ENCODE data around the gene SLC13A1. TPM values are rescaled to one million over a fixed set of nuclear protein-coding genes. Genes with fewer than 3 reads are reported as not detected.

SLC13A1 gene
- total RNA-seq, 1 donor from 2014 or later = not detected

DNA sequence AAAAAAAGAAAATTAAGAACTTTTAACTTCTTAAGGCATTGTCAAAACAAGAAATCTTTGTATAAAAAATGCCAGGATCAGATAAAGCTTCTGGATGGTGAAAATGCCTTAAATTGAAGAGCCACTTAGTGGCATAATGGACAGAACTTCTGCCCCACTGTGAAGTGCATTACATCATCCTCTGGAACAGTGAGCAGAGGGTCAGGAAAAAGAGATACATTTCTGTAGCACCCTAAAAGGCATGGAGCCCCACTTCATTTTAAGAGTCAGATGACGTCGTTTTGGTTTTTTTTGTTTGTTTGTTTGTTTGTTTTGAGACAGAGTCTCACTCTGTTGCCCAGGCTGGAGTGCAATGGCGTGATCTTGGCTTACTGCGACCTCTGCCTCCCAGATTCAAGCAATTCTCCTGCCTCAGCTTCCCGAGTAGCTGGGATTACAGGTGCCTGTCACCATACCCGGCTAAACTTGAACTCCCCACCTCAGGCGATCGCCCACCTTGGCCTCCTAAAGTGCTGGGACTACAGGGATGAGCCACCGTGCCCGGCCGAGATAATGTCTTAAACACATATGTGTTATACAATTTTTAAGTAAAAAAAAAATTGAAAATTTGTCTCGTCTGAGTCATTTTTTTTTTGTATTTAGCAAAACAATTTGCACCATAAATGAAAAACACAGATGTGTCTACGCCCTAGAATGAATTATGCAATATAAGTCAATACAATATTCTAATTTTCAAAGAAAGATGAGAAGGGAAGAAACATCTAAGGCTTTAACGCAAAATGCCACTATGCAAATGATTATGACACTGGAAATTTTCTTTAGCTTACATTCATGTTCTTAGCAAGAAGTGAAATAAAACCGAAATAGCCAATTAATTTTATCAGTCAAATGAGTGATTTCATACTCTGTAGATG, 29.2 kb downstream of the SLC13A1 start:
- DNase-seq (ENCODE audit: low read depth) = no peak
- TF ChIP-seq, protein P1, sequence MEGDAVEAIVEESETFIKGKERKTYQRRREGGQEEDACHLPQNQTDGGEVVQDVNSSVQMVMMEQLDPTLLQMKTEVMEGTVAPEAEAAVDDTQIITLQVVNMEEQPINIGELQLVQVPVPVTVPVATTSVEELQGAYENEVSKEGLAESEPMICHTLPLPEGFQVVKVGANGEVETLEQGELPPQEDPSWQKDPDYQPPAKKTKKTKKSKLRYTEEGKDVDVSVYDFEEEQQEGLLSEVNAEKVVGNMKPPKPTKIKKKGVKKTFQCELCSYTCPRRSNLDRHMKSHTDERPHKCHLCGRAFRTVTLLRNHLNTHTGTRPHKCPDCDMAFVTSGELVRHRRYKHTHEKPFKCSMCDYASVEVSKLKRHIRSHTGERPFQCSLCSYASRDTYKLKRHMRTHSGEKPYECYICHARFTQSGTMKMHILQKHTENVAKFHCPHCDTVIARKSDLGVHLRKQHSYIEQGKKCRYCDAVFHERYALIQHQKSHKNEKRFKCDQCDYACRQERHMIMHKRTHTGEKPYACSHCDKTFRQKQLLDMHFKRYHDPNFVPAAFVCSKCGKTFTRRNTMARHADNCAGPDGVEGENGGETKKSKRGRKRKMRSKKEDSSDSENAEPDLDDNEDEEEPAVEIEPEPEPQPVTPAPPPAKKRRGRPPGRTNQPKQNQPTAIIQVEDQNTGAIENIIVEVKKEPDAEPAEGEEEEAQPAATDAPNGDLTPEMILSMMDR (IDR thresholded peaks at IDR 0.05; ENCODE audit: insufficient read depth, low read length, poor library complexity, severe bottlenecking) = no peak
- Histone ChIP-seq H3K4me3 (ENCODE audit: low read depth, low read length) (no peak overlapping the region), H3K36me3 (ENCODE audit: control insufficient read depth, insufficient read depth, low read length) (no peaks in the 10 kb centered on the region), H3K27me3 (ENCODE audit: control insufficient read depth, insufficient read depth, low read length) (no peaks in the 10 kb centered on the region)

DNA sequence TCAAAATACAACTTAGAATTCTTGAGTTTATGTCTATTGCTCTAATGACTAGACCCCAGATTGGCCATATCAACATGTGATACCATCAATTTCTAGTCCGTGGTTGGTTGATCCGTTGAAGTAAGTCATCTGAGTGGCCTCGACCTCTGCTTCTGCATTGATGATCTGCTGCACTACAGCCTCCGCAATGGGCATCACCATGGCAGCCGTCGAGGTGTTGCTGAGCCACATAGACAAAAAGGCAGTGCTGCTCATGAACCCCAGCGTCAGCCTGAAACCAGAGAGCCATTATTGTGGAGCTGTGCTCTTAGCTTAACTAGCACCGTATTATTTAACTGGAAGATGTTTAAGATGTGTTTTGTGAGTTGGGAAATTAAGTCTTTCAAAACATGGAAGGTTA, 30.7 kb downstream of the SLC13A1 start:
- Histone ChIP-seq H3K27me3 (ENCODE audit: control insufficient read depth, insufficient read depth, low read length) (no peaks in the 10 kb centered on the region), H3K36me3 (ENCODE audit: control insufficient read depth, insufficient read depth, low read length) (no peaks in the 10 kb centered on the region), H3K4me3 (ENCODE audit: low read depth, low read length) (no peak overlapping the region)
- DNase-seq (ENCODE audit: low read depth) = no peak
- TF ChIP-seq, protein P1 (IDR thresholded peaks at IDR 0.05; ENCODE audit: insufficient read depth, low read length, poor library complexity, severe bottlenecking) = no peak

DNA sequence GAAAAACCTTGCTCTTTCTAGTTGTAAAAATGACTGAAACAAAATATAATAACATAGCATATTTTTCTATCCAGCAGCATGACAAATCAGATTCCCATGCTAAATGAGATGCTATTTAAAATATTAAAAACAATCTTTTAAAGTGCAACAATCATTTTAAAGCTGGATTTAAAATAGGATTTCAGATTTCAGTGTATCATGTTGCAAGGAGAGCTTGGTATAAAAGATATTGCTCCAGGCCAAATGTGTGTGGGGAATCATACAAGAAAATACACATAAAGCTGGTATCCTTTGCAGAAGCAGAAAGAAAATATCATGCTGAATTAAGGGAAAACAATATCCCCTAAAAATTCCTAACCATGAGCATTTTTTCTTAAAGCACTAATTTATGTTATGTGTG, 42.2 kb downstream of the SLC13A1 start:
- no peak overlapping the region for H3K4me3 ChIP-seq (ENCODE audit: low read depth, low read length)
- no peak for DNase-seq (ENCODE audit: low read depth)
- no peaks in the 10 kb centered on the region for H3K36me3 ChIP-seq (ENCODE audit: control insufficient read depth, insufficient read depth, low read length)
- TF ChIP-seq, protein P1 (IDR thresholded peaks at IDR 0.05; ENCODE audit: insufficient read depth, low read length, poor library complexity, severe bottlenecking) = no peak
- no peaks in the 10 kb centered on the region for H3K27me3 ChIP-seq (ENCODE audit: control insufficient read depth, insufficient read depth, low read length)

DNA sequence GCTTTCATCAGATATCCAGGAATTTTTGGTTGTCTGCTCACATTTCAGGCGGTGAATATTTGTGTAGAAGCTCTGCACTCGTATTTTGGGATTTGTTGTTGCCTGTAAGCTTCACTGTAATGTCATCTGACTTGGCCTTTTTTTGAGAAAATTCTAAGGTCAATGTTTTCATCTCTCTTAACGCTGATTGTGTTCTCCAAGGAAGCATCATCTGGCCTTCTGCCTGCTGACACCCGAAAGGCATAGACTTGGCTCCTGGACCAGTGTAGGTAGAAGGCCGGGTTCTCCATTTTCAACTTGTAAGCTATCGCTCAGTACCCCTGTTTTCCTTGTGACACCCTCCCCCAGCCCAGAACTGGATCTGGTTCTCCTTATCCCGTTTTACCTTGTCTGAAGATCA, 44.2 kb downstream of the SLC13A1 start:
- DNase-seq (ENCODE audit: low read depth) = no peak
- TF ChIP-seq, protein P1 (IDR thresholded peaks at IDR 0.05; ENCODE audit: insufficient read depth, low read length, poor library complexity, severe bottlenecking) = no peak
- H3K36me3 ChIP-seq (ENCODE audit: control insufficient read depth, insufficient read depth, low read length) = no peaks in the 10 kb centered on the region
- no peak overlapping the region for H3K4me3 ChIP-seq (ENCODE audit: low read depth, low read length)
- no peaks in the 10 kb centered on the region for H3K27me3 ChIP-seq (ENCODE audit: control insufficient read depth, insufficient read depth, low read length)

DNA sequence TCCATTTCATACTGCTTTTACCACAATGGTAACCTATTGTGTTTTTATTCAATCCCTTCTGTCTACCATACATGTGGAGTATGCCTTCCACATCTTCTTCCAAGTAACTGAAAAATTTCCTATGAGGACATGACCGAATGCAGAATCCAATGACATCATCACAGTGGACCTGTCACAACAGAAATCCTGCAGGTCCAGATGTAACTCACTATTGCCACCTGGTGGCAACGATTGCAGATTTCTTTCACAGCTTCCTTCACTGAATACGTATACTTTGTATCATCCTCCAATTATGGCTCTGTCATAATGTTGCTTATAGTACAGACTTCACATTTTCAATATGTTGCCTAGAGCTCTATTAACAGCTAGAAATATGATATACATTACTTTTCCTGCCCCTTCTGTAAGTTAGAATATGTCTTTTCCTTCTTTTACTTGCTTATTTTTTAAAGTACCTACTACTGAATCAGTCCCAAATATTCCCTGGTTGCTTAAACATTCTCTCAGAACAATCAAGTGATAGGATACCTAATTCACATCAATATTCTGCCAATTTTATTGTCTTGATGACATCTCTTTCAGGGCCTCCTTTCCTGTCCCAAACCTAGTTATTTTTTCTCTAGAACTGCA, 45.4 kb downstream of the SLC13A1 start:
- TF ChIP-seq, protein P1 (IDR thresholded peaks at IDR 0.05; ENCODE audit: insufficient read depth, low read length, poor library complexity, severe bottlenecking) = peak; percentile 76
- peak; percentile 54 for DNase-seq (ENCODE audit: low read depth)
- Histone ChIP-seq H3K36me3 (ENCODE audit: control insufficient read depth, insufficient read depth, low read length) (no peaks in the 10 kb centered on the region), H3K4me3 (ENCODE audit: low read depth, low read length) (no peak overlapping the region), H3K27me3 (ENCODE audit: control insufficient read depth, insufficient read depth, low read length) (no peaks in the 10 kb centered on the region)

Data from kidney epithelial cell (primary cell).